GM12801 (cell line): ENCODE data around the gene PDZD7.

ENCODE experiments used
- TF ChIP-seq, protein P1 (sequence below): IDR thresholded peaks from one replicate; pipeline ENCODE4 v1.5.1; 2011; ENCODE audit warnings: control low read depth; ENCODE audit not compliant: insufficient read length; ENCODE audit errors: extremely low read depth

The PDZD7 gene

DNA sequence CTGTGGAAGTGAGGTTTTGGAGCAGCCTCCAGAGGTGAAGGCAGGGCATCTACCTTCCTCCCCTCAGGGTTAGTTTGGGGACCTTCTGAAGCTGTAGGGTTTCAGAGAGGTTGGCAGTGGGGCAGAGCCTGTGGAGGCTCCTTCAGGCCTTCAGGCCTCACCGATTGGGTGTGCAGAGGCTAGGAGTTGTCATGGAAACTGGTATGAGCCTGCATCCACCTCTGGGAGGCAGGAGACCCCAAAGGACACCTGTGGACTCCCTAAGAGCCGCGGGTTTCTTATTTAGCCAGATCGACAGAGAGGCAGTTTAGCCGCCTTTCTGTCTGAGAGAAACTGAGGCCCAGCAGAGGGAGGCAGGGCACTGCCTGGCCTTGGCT, 29.3 kb downstream of the PDZD7 start:
- TF ChIP-seq, protein P1, sequence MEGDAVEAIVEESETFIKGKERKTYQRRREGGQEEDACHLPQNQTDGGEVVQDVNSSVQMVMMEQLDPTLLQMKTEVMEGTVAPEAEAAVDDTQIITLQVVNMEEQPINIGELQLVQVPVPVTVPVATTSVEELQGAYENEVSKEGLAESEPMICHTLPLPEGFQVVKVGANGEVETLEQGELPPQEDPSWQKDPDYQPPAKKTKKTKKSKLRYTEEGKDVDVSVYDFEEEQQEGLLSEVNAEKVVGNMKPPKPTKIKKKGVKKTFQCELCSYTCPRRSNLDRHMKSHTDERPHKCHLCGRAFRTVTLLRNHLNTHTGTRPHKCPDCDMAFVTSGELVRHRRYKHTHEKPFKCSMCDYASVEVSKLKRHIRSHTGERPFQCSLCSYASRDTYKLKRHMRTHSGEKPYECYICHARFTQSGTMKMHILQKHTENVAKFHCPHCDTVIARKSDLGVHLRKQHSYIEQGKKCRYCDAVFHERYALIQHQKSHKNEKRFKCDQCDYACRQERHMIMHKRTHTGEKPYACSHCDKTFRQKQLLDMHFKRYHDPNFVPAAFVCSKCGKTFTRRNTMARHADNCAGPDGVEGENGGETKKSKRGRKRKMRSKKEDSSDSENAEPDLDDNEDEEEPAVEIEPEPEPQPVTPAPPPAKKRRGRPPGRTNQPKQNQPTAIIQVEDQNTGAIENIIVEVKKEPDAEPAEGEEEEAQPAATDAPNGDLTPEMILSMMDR: no peak

DNA sequence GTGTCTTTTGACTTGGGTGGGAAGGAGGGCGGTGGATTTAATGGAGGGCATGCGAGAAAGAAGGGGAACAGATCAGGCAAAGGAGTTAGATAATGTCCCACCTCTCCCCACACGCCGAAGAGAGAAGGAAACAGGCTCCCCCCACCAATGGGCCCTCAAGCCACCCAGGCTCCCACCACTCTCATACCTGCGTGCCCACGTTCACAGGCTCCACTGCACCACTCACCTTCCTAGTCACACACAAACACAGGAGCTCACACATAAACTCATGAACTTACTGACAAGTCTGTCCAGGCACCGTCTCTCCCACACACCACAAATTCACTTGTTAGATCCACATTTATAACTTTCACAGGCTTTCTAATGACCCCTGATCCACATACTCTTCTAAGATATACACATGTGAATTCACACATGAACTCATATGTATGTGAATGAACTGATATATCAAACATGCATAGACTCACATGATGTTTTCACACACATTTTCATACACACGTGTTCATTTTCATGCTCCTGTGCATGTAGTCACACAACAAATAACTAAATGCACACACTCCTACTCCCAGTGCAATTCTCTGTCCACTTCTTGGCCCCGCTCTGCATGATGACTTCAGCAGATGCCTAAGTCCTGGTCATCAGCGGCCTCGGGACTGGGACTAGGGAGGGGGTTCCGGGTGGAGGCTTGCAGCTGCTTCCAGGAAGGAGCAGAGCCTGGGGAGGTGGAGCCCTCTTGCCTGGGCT, 29.8 kb downstream of the PDZD7 start:
- TF ChIP-seq, protein P1: no peak

DNA sequence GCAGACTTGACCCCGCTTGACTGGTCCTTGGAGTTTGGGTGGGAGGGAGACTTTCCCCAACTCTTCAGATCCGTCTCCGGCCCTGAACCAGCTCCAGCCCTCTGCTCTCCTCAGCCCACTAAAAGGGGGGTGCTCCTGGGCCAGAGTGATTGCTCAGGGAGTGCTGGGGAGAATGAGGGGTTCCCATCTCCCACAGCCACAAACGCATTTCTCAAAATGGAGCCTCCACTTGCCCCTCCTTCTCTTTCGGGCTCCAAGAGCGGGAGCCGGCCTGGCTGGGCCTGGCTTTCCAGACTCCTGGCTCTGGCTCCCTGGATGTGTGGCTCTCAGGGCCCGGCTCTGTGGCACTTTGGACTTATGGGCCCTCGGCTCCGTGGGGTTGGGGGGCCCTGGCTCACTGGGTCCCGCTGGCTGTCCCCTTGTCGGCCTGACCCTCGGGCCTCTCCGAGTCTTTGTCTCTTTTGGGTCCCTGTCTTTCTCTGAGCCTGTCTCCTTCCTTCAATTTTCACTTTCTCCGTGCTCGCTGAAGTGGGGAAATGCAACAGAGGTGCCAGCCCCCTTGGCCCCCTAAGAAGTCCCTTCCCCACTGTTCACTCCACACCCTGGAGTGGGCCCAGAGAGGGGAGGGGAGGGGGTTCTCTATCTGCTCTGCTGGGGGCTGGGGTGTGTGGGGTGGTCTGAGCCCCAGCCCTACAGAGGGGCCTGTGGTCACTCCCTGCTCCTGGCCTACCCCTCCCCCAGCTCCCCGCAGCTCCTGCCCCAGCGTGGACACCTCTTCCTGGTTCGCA, 30.6 kb downstream of the PDZD7 start:
- TF ChIP-seq, protein P1: no peak

DNA sequence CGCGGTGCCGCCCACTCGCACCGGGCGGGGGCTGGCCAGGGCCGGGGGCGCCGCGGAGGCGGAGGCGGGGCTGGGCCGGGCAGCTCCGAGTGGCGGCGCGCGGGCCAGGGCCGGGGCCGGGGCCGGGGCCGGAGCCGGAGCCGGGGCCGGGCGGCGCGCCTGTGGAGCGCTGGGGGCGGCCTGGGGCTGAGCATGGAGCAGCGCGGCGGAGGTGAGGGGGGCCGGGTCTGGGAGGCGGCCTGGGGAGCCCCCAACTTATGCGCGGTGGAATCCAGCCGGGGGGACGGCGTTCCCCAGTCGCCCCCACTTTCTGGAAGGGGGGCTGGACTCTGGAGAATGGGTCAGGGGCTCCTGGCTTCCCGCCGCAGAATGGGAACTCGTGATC, 31.2 kb downstream of the PDZD7 start, which contains the start of gene LZTS2:
TSS of gene LZTS2 (plus strand) at position 67 of the 385 bp plus-strand sequence. CDS start 2,731 bp downstream, outside the sequence.
- TF ChIP-seq, protein P1: no peak

DNA sequence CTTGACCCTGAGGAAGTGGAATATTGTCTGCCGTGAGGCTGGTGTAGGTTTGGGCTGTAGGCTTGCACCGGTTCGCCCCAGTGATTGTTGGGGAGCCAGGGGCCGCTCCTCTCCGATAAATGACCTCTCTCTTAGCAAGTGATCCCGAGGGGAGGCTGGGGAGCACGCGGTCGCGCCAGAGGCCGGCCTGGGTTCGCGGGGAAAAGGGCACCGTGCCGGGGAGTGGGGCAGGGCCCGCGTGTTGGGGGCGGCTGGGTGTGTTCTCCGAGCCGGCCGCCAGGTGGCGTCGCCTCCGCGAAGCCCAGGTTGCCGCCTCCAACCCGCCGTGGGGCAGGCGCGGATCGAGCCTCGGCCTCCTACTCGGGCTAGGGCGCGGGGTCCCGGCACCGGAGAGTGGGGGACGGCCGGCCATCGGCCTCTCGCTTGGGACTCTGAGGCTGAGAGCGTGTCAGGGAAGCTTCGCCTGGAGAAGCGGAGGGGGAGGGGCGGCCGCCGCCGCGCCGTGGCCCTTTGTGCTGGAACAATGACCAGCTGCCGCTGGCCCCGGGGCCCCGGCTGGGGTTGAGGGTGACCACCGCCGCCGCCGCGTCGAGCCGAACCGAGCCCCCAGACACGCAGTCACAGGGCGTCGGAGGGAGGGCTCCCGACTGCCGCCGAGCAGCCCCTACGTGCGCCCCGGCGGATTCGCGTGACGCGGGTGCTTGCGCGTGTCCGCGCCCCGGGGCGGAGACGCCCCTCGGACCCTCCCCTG, 31.8 kb downstream of the PDZD7 start:
- TF ChIP-seq, protein P1: no peak

DNA sequence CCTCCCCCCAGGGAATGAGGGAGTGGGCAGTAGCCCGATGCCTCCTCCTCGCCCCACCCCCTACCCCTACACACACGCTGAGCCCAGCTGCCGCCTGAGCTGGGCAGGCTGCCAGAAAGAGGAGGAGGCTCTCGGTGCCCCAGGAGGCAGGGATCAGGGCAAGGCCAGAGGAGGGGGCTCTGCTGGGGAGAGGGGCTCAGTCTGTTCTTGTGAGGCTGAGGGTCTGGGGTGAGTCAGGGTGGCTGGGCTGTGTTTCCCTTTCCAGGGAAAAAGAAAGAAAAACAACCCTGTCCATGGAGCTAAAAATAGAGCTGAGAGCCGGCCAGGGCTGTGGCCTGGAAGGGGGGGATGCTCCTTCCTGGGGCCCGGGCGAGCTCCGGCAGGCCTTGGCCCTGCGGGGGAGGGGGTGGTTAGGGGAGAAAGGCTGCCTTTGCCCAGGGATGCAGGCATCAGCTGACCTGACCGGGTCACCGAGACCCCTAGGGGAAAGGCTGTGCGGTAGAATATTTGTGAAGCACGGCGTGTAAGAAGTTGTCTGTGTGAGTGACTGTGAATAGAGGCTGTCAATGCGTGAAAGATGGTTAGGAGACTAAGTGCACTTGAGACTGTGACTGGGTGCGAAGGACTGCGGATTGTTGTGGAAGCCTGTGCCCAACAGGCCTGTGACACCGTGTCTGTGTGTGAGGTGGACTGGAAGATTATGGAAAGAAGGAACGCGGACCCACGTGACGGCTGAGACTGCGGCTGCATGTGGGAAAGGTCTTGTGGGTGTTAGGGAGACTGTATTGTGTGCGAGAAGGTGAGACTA, 32.5 kb downstream of the PDZD7 start:
- TF ChIP-seq, protein P1: no peak
